ENCODE data around the gene LHX6. TPM values are rescaled to one million over a fixed set of nuclear protein-coding genes. Genes with fewer than 3 reads are reported as not detected.

LHX6 gene
- total and polyA plus RNA-seq, 2 experiments from 2014 or later: 1.0 to 1.2 TPM

GRCh38 chr9:122179690-122180074, 49.1 kb downstream of the LHX6 start (continued):
- TF ChIP-seq ZNF462 (CRISPR knock-in tag; IDR thresholded peaks at IDR 0.05) (no peak), EZH2phosphoT487 (IDR thresholded peaks at IDR 0.05; ENCODE audit: unreplicated experiment) (no peak), ETS1 (IDR thresholded peaks at IDR 0.05) (no peak), CTCF (conservative IDR thresholded peaks at IDR 0.05; ENCODE audit: low read depth in 2 of 2) (no peak), STAT1 (IDR thresholded peaks at IDR 0.05; ENCODE audit: unreplicated experiment) (no peak), POLR2AphosphoS5 (IDR thresholded peaks at IDR 0.05; ENCODE audit: low read depth) (no peak), CREB1 (CRISPR knock-in tag; IDR thresholded peaks at IDR 0.05; ENCODE audit: low read depth) (no peak), ZNF331 (CRISPR knock-in tag; IDR thresholded peaks at IDR 0.05; ENCODE audit: low read depth) (no peak)

Data from GM23338 (cell line).